GM12878 (cell line): ENCODE measurements around the gene ANXA5. TPM values are rescaled to one million over a fixed set of nuclear protein-coding genes. Genes with fewer than 3 reads are reported as not detected.

ENCODE experiments used
- BMI1 ChIP-seq: fragments of 450-650 bp; IDR thresholded peaks from 2 replicates; pipeline ENCODE4 v1.6.1; 2016; ENCODE audit warnings: mild to moderate bottlenecking, moderate library complexity, borderline replicate concordance
- CBFB ChIP-seq: IDR thresholded peaks from 2 replicates; pipeline ENCODE4 v1.6.1; 2016; ENCODE audit warnings: antibody characterized with exemption, low read depth
- CREM ChIP-seq: IDR thresholded peaks from 2 replicates; pipeline ENCODE4 v1.6.1; 2014; ENCODE audit warnings: antibody characterized with exemption, low read depth
- CUX1 ChIP-seq: IDR thresholded peaks from 2 replicates; pipeline ENCODE4 v1.6.1; 2012; ENCODE audit warnings: improper control_type of control experiment, low read depth, low read length; ENCODE audit not compliant: insufficient replicate concordance
- FOXK2 ChIP-seq: fragments of 450-650 bp; IDR thresholded peaks from 2 replicates; pipeline ENCODE4 v1.6.1; 2017; ENCODE audit warnings: mild to moderate bottlenecking, moderate library complexity
- IKZF2 ChIP-seq, 2 experiments: fragments of 450-650 bp; IDR thresholded peaks; 2 replicates each; pipeline ENCODE4 v1.6.1; 2017; ENCODE audit warnings: mild to moderate bottlenecking in 2 of 2, moderate library complexity in 2 of 2
- JUNB ChIP-seq: IDR thresholded peaks from 2 replicates; pipeline ENCODE4 v1.6.1; 2016; ENCODE audit warnings: antibody characterized with exemption, mild to moderate bottlenecking
- LARP7 ChIP-seq: fragments of 450-650 bp; IDR thresholded peaks from 2 replicates; pipeline ENCODE4 v1.6.1; 2017; ENCODE audit warnings: mild to moderate bottlenecking
- PAX5 ChIP-seq: IDR thresholded peaks from 2 replicates; pipeline ENCODE4 v1.6.1; 2011; ENCODE audit warnings: low read depth, low read length, borderline replicate concordance
- TBL1XR1 ChIP-seq: IDR thresholded peaks from 2 replicates; pipeline ENCODE4 v1.6.1; 2012; ENCODE audit warnings: low read depth, low read length, improper control_type of control experiment
- TCF12 ChIP-seq: IDR thresholded peaks from 2 replicates; pipeline ENCODE4 v1.6.1; 2011; ENCODE audit warnings: low read depth, mild to moderate bottlenecking, low read length
- polyA plus RNA-seq, 11 experiments: library from polyadenylated mRNA; depleted of rRNA in 4 of 11; unstranded in 6 of 11; stranded (reverse) in 5 of 11; fragments of >200 nt; fragmentation: Nextera tagmentation in 4 of 11; fragmentation: Illumina TruSeq in 1 of 11; extraction: Ambion mirVana in 4 of 11; extraction: Trizol in 1 of 11; gene quantifications; 1 replicate in 1 of 11; 2 replicates in 10 of 11; pipeline versions ENCODE4 v1.2.1 to v1.2.3, GENCODE V29; 2011 to 2016; ENCODE audit warnings: inconsistent platforms in 2 of 11, missing spikeins in 2 of 11, low read depth in 1 of 11
- total RNA-seq, 4 experiments: library from RNA; depleted of rRNA in 3 of 4; stranded (reverse); fragments of >200 nt in 3 of 4; fragmentation: Illumina TruSeq in 1 of 4; extraction: Trizol in 1 of 4; gene quantifications; 2 replicates each; pipeline versions ENCODE4 v1.2.1 to v1.2.3, GENCODE V29; 2013 to 2021

The ANXA5 gene
- total and polyA plus RNA-seq, 10 of the 15 experiments (the other 5 are each of a cell fraction or from before 2014, with no cell fraction given) = 101 to 249 (median 169) TPM

- TF ChIP-seq FOXK2 (no peak), PAX5 (no peak), JUNB (peak; percentile 30; the same call in 1 of the 2 replicates), CUX1 (no peak), CBFB (no peak), CREM (no peak), LARP7 (no peak), BMI1 (no peak), TCF12 (peak; percentile 47; the same call in 1 of the 2 replicates), TBL1XR1 (no peak), IKZF2 (IDR thresholded peaks at IDR 0.05) (peak; percentile 67 to 69)
These were observed 14.7 kb upstream of the ANXA5 start (continued) for GRCh38 chr4:121711263-121712000.
